Effector memory CD8-positive, alpha-beta T cell (primary cell): Measurements from ENCODE around the gene TMEM30B.
"Not testable (repeated sequence)": the region's sequence is repeated elsewhere in the genome, so short reads cannot be mapped to it uniquely, and the experiment has no call there.

Experiments used
- ATAC-seq: fragments of 150-1000 bp; cut with Tn5 transposase; replicated peaks from 2 replicates; pipeline ENCODE4 v1.10.0; 2021; ENCODE audit warnings: mild to moderate bottlenecking, moderate library complexity
- DNase-seq, 3 experiments: peaks; one replicate each; pipeline ENCODE4 v3.0.0; 2021
- H3K27ac Mint-ChIP-seq, 2 donors: one replicate each; pipeline ENCODE4 v1.8.0; 2022; ENCODE audit warnings: mild to moderate bottlenecking in 2 of 2, mixed read lengths in 2 of 2, moderate library complexity in 2 of 2
- H3K27me3 Mint-ChIP-seq, 2 donors: one replicate each; pipeline ENCODE4 v1.8.0; 2022; ENCODE audit warnings: mixed read lengths in 2 of 2
- H3K36me3 Mint-ChIP-seq: one replicate; pipeline ENCODE4 v1.8.0; 2022; ENCODE audit warnings: mild to moderate bottlenecking, moderate library complexity, mixed read lengths; ENCODE audit not compliant: insufficient read depth
- H3K4me1 Mint-ChIP-seq, 2 donors: one replicate each; pipeline ENCODE4 v1.8.0; 2022; ENCODE audit warnings: low read depth in 2 of 2, mixed read lengths in 2 of 2
- H3K4me3 Mint-ChIP-seq, 2 donors: one replicate each; pipeline ENCODE4 v1.8.0; 2022; ENCODE audit warnings: mild to moderate bottlenecking in 2 of 2, mixed read lengths in 2 of 2, moderate library complexity in 2 of 2
- H3K9me3 Mint-ChIP-seq, 2 donors: one replicate each; pipeline ENCODE4 v1.8.0; 2022; ENCODE audit warnings: mixed read lengths in 2 of 2

Gene TMEM30B

DNA sequence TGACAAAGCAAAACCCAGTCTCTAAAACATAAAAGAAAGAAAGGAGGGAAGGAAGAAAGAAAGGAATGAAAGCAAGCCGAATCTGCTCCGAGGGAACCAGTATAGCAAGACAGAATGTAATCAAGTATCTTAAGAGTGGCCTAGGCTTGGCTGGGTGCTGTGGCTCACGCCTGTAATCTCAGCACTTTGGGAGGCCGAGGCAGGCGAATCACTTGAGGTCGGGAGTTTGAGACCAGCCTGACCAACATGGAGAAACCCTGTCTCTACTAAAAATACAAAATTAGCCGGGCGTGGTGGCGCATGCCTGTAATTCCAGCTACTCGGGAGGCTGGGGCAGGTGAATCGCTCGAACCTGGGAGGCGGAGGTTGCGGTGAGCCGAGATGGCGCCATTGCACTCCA is 39.0 kb upstream of the TMEM30B start:
- H3K4me3 Mint-ChIP-seq, ATAC-seq, DNase-seq, H3K27me3 Mint-ChIP-seq, H3K9me3 Mint-ChIP-seq, H3K27ac Mint-ChIP-seq: not testable (repeated sequence)
- H3K4me1 Mint-ChIP-seq: peaks cover 8 to 10% of the 10 kb centered on the region in 2 donors
- peaks cover 33% of the 10 kb centered on the region for H3K36me3 Mint-ChIP-seq

- Mint-ChIP-seq H3K27ac (no peak overlapping the region), H3K4me1 (peaks cover 6 to 7% of the 10 kb centered on the region in 2 donors), H3K36me3 (peaks cover 31% of the 10 kb centered on the region), H3K9me3 (no peaks in the 10 kb centered on the region), H3K27me3 (no peaks in the 10 kb centered on the region), H3K4me3 (no peak overlapping the region)
- DNase-seq: no peak
- ATAC-seq: no peak
Observed at GRCh38 chr14:61319706-61320105, 38.6 kb upstream of the TMEM30B start.

DNA sequence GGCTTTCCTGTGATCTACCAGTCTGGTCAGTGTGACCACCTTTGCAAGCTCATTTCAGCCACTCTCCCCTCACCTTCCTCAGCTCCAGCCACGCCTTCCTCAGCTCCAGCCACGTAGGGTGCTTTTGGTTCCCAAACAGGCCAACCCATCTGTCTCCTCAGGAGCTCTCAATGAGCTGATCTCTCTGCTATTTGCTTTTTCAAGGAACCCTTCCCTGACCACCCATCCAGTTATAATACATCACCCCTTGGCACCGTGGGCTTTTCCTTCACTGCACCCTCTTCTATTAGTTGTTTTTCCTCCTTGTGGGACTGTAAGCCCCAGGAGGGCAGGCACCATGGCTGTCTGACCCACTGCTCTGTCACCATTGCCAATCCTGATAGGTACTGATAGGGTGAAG is 37.9 kb upstream of the TMEM30B start:
- H3K27me3 Mint-ChIP-seq: no peaks in the 10 kb centered on the region
- peaks cover 4 to 7% of the 10 kb centered on the region in 2 donors for H3K4me1 Mint-ChIP-seq
- H3K9me3 Mint-ChIP-seq: no peaks in the 10 kb centered on the region
- DNase-seq (no peak), ATAC-seq (no peak)
- H3K27ac Mint-ChIP-seq: no peak overlapping the region
- H3K36me3 Mint-ChIP-seq: peaks cover 28% of the 10 kb centered on the region
- no peak overlapping the region for H3K4me3 Mint-ChIP-seq

GRCh38 chr14:61315313-61315712 is 34.2 kb upstream of the TMEM30B start:
- no peak for DNase-seq
- no peak for ATAC-seq
- Mint-ChIP-seq H3K4me3 (no peak overlapping the region), H3K27me3 (no peaks in the 10 kb centered on the region), H3K4me1 (peaks cover 0 to 11% of the 10 kb centered on the region in 2 donors), H3K36me3 (no peaks in the 10 kb centered on the region), H3K9me3 (peaks cover 0 to 7% of the 10 kb centered on the region in 2 donors), H3K27ac (no peak overlapping the region)

- ATAC-seq, H3K4me3 Mint-ChIP-seq, H3K27me3 Mint-ChIP-seq, DNase-seq, H3K27ac Mint-ChIP-seq, H3K36me3 Mint-ChIP-seq, H3K9me3 Mint-ChIP-seq: not testable (repeated sequence)
- peaks cover 0 to 14% of the 10 kb centered on the region in 2 donors for H3K4me1 Mint-ChIP-seq
Observed at GRCh38 chr14:61308701-61309100, 27.6 kb upstream of the TMEM30B start.

- DNase-seq (no peak), ATAC-seq (no peak)
- peaks cover 0 to 7% of the 10 kb centered on the region in 2 donors for H3K9me3 Mint-ChIP-seq
- H3K4me3 Mint-ChIP-seq: no peak overlapping the region
- peaks cover 0 to 14% of the 10 kb centered on the region in 2 donors for H3K4me1 Mint-ChIP-seq
- H3K36me3 Mint-ChIP-seq: peaks cover 3% of the 10 kb centered on the region
- no peak overlapping the region for H3K27ac Mint-ChIP-seq
- no peaks in the 10 kb centered on the region for H3K27me3 Mint-ChIP-seq
Observed at GRCh38 chr14:61308198-61308597, 27.1 kb upstream of the TMEM30B start.

DNA sequence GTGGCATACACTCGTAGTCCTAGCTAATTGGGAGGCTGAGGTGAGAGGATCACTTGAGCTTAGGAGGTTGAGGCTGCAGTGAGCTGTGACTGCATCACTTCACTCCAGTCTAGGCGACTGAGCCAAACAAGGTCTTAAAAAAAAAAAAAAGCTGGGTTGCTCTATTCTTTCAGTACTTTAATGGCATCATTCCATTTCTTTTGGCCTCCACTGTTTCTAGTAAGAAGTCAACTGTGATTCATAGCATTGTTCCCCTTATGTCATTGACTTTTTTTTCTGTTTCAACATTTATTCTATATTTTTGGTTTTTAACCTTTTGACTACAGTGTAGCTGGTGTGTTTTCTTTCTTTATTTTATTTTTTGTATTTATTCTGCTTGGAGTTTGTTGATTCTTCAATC is 23.6 kb upstream of the TMEM30B start:
- H3K36me3 Mint-ChIP-seq: peaks cover 3% of the 10 kb centered on the region
- H3K4me3 Mint-ChIP-seq: no peak overlapping the region
- H3K27me3 Mint-ChIP-seq: no peaks in the 10 kb centered on the region
- no peak overlapping the region for H3K27ac Mint-ChIP-seq
- ATAC-seq: no peak
- DNase-seq: no peak
- H3K4me1 Mint-ChIP-seq: peaks cover 0 to 14% of the 10 kb centered on the region in 2 donors
- H3K9me3 Mint-ChIP-seq: no peaks in the 10 kb centered on the region

- Mint-ChIP-seq H3K27ac (no peak overlapping the region), H3K9me3 (no peaks in the 10 kb centered on the region), H3K4me1 (peaks cover 11 to 30% of the 10 kb centered on the region in 2 donors), H3K27me3 (no peaks in the 10 kb centered on the region), H3K4me3 (no peak overlapping the region), H3K36me3 (no peaks in the 10 kb centered on the region)
- ATAC-seq (no peak), DNase-seq (no peak)
Observed at GRCh38 chr14:61300754-61301153, 19.6 kb upstream of the TMEM30B start.

DNA sequence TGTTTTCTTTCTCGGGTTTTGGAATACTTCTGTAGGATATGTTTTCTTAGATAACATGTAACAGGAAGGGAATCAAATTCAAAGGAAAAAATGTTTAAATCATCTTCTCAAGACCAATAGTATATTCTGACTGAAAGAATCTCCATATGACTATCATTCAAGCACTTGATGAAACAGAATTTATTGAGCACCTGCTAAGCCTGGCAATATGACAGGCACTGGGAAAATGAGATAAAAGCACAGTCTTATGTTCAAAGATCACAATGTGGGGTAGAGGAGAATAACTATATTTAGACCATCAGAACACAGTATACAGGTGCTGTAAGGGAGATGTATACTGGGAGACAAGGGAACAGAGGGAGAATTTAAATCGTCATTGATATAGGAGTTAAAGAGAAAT is 19.1 kb upstream of the TMEM30B start:
- ATAC-seq: no peak
- H3K9me3 Mint-ChIP-seq: no peaks in the 10 kb centered on the region
- H3K4me1 Mint-ChIP-seq: peaks cover 11 to 30% of the 10 kb centered on the region in 2 donors
- no peaks in the 10 kb centered on the region for H3K27me3 Mint-ChIP-seq
- H3K4me3 Mint-ChIP-seq: no peak overlapping the region
- H3K36me3 Mint-ChIP-seq: no peaks in the 10 kb centered on the region
- no peak overlapping the region for H3K27ac Mint-ChIP-seq
- DNase-seq: no peak

DNA sequence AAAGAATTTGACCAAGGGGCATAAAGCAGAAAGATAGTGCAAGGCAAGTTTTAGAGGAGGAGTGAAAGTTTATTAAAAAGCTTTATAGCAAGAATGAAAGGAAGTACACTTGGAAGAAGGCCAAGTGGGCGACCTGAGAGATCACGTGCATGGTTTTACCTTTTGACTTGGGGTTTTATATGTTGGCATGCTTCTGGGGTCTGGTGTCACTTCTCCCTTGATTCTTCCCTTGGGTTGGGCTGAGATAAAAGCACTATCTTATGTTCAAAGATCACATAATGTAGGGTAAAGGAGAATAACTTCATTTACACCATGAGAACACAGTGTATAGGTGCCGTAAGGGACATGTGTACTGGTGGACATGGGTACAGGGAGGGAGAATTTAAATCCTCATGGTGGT is 17.7 kb upstream of the TMEM30B start:
- Mint-ChIP-seq H3K4me1 (peaks cover 11 to 30% of the 10 kb centered on the region in 2 donors), H3K4me3 (no peak overlapping the region), H3K9me3 (no peaks in the 10 kb centered on the region), H3K27ac (peak overlapping the region; percentile 36 to 58), H3K36me3 (no peaks in the 10 kb centered on the region), H3K27me3 (no peaks in the 10 kb centered on the region)
- DNase-seq: no peak
- ATAC-seq: no peak

GRCh38 chr14:61297581-61297980 is 16.4 kb upstream of the TMEM30B start:
- ATAC-seq (no peak), DNase-seq (no peak)
- Mint-ChIP-seq H3K36me3 (no peaks in the 10 kb centered on the region), H3K27ac (no peak overlapping the region), H3K4me1 (peaks cover 11 to 30% of the 10 kb centered on the region in 2 donors), H3K4me3 (no peak overlapping the region), H3K9me3 (no peaks in the 10 kb centered on the region), H3K27me3 (no peaks in the 10 kb centered on the region)

- Mint-ChIP-seq H3K27me3 (no peaks in the 10 kb centered on the region), H3K4me3 (no peak overlapping the region), H3K27ac (no peak overlapping the region), H3K9me3 (no peaks in the 10 kb centered on the region), H3K36me3 (no peaks in the 10 kb centered on the region), H3K4me1 (peaks cover 11 to 30% of the 10 kb centered on the region in 2 donors)
- DNase-seq (peak; percentile 26 to 47 (median 36)), ATAC-seq (peak; percentile 81)
Observed at GRCh38 chr14:61296719-61297502, 15.8 kb upstream of the TMEM30B start.

GRCh38 chr14:61296151-61296550 is 15.0 kb upstream of the TMEM30B start:
- DNase-seq: no peak
- Mint-ChIP-seq H3K4me3 (no peak overlapping the region), H3K4me1 (peaks cover 11 to 30% of the 10 kb centered on the region in 2 donors), H3K27me3 (no peaks in the 10 kb centered on the region), H3K36me3 (no peaks in the 10 kb centered on the region), H3K9me3 (no peaks in the 10 kb centered on the region), H3K27ac (no peak overlapping the region)
- no peak for ATAC-seq

DNA sequence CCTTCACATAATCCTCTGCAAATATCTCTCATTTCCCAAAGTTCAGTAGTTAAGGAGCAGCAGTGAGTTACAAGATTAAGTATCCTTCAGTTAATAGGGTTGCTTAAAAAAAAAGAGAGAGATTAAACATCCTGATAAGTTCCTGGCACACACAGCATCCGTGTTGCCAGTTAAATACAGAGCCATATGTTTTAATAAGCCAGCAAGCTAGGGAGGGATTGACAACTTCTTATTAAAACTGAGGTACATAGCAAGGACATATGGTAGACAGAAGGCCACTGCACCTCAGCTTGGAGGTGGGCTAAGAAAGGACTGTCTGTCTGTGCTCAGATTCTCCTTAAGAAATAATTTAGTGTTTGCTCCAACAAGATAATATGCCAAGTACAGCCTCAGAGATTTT is 9.6 kb upstream of the TMEM30B start:
- peaks cover 2 to 12% of the 10 kb centered on the region in 2 donors for H3K4me1 Mint-ChIP-seq
- ATAC-seq: no peak
- no peaks in the 10 kb centered on the region for H3K9me3 Mint-ChIP-seq
- H3K36me3 Mint-ChIP-seq: peaks cover 3% of the 10 kb centered on the region
- no peak for DNase-seq
- no peak overlapping the region for H3K4me3 Mint-ChIP-seq
- no peaks in the 10 kb centered on the region for H3K27me3 Mint-ChIP-seq
- H3K27ac Mint-ChIP-seq: no peak overlapping the region
